T-helper 22 cell (primary cell): ENCODE measurements around the gene RBPJ.
"Not testable (repeated sequence)": the region's sequence is repeated elsewhere in the genome, so short reads cannot be mapped to it uniquely, and the experiment has no call there.

ENCODE experiments used
- DNase-seq: peaks from one replicate; pipeline ENCODE4 v3.0.0-alpha.2; 2020; ENCODE audit warnings: low read depth

RBPJ gene

GRCh38 chr4:26375551-26375950 is 54.7 kb downstream of the RBPJ start:
- DNase-seq: no peak

DNA sequence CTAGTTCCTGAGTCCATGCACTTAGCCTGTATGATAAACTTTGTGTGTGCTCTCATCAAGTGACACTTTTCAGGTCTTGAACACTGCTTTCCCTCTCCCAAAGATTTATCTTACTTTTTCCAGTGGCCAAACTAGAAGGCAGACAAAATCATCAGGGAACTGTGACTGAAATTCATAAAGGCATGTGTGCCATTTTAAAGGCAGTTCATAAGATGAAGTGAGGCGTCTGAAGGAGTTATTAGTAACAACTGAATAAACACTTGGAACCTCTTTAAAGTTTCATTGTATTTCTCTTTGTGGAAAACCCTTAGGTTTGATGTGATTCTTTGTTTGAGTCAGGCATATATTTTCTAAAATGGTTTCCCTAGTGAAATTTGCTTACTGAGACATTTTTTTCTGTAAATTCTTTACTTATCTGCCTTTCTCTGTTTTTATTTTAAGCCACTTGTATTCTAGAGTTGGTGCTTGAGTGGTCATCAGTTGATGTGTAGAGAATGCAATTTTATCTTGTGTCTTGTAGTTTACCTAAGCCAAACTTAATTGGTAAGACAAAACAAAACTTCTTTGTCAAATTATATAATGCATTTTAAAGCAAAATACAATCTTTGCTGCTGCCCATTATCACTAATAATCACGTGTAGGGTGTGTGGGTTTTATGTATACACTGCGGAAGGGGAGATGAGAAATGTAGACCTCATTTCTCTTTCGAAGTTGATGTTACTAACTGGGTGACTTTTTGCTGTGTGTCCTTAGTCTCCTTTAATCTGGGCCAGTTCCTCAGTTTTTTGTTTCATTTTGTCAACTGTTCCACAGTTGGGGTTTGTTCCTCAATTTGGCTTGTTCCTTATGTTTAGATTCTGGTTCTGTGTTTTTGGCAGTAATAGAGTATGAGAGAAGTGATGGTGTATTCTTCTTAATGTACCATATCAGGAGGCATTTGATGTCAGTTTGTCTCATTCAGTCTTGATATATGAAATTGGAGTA is 56.8 kb downstream of the RBPJ start:
- DNase-seq: no peak

GRCh38 chr4:26379837-26380236 is 59.0 kb downstream of the RBPJ start:
- no peak for DNase-seq

GRCh38 chr4:26380740-26381139 is 59.9 kb downstream of the RBPJ start:
- DNase-seq: no peak

DNA sequence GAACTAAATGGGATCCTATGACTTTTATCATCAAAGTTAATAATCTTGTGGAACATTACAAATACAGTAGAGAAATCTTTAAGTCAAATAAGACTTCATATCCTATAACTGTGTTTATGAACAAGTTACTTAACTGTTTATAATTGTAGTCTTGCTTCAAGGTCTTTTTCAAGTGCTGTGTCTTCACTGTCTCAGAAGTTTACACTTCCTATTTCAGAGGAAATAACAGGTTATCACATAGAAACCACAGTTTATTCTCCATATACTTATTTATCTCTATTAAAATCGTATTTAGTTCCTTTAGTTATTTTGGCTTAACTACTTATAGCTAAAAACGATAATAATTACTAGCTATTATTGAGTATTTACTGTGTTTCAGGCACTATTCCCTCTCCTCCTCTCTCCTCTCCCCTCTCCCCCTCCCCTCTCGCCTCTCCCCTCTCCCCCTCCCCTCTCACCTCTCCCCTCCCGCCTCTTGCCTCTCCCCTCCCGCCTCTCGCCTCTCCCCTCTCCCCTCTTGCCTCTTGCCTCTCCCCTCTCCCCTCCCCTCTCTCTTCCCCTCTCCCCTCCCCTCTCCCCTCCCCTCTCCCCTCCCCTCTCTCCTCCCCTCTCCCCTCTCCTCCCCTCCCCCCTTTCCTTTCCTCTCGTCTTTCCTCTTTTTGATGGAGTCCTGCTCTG is 63.7 kb downstream of the RBPJ start:
- DNase-seq: no peak

- no peak for DNase-seq
Measured at GRCh38 chr4:26385690-26386089, 64.9 kb downstream of the RBPJ start.

GRCh38 chr4:26386386-26386785 is 65.6 kb downstream of the RBPJ start:
- DNase-seq: no peak

DNA sequence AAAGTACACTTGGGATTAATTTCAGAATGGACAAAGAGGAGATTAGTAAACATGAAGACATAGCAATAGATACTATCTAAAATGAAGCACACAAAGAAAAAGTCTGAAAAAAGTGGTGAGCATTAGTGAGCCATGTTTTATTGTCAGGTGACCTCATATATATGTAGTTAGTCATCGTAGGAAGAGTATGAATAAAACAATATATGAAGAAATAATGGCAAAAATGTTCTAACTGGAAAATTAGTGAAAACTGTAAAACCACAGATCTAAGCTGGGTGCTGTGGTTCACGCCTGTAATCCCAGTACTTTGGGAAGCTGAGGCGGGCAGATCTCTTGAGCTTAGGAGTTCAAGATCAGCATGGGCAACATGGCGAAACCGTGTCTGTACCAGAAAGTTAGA is 67.9 kb downstream of the RBPJ start:
- no peak for DNase-seq

DNA sequence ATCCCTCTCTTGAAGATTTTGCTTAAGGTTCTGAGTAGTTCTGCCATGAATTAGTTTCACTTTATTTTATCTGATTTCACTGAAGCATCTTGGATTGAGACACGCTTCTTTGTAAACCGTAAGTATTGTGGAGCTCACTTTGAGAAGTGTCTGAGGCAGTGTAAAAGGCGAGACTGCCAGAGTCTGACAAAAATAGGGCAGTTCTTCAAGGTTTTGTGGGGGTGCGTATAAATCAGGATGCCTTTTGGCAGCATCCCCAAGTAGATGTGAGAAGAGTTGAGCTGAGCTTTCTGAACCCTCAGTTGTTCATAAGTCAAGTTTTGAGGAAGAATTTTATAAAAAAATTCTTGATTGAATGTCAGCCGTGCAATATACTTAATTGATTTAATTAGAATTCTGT is 76.3 kb downstream of the RBPJ start:
- no peak for DNase-seq

GRCh38 chr4:26400132-26400531 is 79.3 kb downstream of the RBPJ start:
- no peak for DNase-seq

DNA sequence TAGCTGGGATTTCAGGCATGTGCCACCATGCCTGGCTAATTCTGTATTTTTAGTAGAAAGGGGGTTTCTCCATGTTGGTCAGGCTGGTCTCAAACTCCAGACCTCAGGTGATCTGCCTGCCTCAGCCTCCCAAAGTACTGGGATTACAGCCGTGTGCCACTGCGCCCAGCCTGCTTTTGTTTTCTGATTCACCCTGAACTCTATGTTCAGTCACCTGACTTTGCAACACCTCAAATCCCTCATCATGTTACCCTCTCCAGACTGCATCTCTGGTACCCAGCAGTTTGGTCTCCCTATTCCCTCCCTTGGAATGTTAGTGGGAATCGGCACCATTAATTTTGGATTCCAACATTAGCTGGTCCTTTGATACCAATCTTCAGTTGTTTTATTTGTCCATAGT is 81.2 kb downstream of the RBPJ start:
- not testable (repeated sequence) for DNase-seq

- DNase-seq: no peak
Measured at GRCh38 chr4:26402458-26402857, 81.6 kb downstream of the RBPJ start.

DNA sequence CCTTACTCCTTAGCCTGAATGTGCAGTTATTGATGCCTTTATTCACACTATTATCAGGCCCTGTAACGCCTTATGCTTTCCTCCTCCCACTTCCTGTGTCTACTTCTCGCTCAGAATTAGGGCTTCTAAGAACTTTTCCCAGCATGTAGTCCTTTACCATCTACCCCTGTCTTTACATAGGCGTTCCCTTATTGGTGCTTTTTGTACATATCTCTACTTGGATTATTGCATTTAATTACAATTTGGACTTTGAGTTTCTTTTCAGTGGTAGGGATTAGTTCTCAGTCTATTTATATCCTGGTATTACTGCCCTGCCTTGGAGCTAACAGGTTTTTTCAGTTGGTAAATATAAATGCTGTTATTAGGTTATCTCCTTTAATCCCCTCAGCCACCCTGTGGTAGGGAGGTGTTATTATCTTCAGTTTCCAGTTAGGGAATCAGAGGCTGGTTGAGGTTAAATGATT is 84.0 kb downstream of the RBPJ start:
- no peak for DNase-seq

- DNase-seq: no peak
Measured at GRCh38 chr4:26406346-26406975, 85.6 kb downstream of the RBPJ start.

DNA sequence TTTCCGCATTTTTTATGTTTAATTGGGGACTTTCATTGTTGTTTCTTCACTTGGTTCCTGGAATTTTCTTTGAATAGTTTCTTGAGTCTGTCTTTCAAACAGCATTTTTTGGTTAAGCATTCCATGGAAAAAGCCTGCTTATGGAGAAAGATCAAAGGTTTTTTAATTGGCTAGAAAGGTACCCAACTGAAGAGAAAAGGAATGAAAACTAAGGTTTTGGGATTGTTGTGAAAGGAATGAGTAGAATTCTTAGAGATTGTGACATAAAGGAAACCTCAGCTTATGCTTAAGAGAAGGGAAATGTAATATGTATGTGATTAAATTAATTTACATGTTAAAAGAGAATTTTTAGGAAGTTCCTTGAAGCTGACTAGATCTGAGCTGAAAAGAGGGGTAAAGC is 86.7 kb downstream of the RBPJ start:
- no peak for DNase-seq

DNA sequence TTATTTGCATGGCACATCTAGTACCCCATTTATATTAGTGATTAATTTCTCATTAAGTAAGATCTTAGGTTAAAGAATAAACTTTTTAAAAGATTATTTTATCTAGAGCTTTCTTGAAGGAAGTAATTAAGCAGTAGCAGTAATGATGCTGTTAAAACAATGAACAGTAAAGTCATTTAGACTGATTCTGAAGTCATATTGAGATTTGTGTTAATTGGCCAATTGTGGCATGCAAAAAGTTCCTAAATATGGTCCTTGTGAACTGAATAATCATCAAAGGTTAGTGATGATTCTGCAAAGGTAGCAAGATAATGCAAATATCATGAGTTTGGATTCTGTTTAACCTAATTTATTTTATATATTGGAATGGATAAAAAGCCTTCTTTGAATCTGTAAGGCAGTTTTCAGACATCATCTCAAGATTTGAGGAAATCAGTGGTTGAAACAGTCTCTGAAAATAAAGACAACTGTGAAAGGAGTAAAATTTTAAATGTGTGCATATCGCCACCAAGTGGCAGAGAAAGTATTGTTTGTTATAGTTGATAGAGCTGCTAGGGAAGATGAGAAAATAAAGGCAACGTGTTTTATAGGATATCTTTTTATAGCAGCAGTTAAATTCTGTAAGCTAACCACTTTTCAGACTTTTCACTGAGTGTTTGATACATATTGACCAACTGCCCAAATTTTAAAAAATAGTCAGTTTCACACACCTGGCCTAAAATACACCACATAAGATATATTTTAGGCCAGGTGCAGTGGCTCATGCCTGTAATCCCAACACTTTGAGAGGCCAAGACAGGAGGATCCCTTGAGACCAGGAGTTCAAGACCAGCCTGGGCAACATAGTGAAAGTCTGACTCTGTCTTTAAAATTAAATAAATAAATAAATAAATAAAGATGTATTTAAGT is 89.8 kb downstream of the RBPJ start:
- no peak for DNase-seq

DNA sequence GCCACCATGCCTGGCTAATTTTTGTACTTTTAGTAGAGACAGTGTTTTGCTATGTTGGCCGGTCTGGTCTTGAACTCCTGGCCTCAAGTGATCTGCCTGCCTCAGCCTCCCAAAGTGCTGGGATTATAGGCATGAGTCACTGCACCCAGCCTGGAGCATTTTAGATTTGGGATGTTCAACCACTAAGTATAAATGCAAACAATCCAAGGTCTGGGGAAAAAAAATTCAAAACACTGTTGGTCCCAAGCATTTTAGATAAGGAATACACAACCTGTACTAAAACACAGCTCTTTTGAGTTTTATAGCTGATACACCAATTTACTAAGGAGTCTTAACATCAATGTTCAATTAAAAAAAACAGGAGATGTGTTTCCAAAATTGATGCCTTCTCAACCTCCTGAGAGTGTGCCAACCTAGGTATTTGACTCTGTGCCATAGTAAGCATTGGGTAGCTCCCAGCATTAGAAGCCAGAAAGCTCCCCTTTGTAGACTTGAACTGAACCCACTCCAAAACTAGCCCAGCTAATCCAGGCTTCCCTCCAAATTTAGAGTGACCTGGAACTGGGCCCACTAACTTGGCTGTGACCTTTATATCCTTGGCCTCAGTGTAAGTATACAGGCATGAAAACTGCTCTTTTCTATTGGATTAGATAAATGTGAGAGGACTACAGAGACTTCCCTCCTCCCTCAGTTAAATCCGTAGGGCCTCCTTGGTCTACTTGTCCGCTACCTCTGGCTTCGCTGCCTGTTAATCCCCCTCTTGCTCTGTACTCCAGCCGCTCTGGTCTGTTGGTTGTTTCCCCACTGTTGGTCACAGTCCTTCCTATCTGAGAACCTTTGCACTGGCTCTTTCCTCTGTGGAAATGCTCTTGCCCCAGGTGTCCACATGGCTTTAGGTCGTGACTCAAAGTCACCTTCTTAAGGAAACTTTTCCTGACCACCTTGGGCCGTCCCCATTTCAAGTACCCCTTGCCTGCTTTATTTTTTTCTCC is 91.9 kb downstream of the RBPJ start:
- no peak for DNase-seq

- no peak for DNase-seq
Measured at GRCh38 chr4:26413582-26413981, 92.8 kb downstream of the RBPJ start.

DNA sequence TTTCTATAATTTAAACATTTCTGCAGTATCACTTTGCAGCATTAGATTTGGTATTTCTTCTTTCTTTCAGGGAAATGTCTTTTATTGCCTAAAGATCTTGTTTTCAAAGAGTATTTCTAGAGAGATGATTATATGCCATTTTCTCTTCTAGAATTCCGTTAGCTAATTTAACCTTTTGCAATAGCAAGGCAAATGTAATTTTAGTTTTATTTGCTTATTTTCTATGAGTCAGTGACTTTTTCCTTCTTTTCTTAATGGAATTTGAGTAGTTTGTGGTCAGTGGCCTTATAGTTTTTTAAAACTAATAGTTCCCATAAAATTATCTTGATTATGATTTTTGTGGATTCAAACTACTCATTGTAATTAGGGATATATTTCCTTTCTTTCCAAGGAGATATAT is 97.3 kb downstream of the RBPJ start:
- no peak for DNase-seq

- no peak for DNase-seq
Measured at GRCh38 chr4:26418850-26419249, 98.0 kb downstream of the RBPJ start.
